Prostate gland (tissue), 2 donors: ENCODE results near the gene CEP295NL. TPM values are rescaled to one million over a fixed set of nuclear protein-coding genes. Genes with fewer than 3 reads are reported as not detected.

ENCODE experiments used
- DNase-seq: peaks from one replicate; pipeline ENCODE4 v3.0.0-alpha.2; 2019; ENCODE audit warnings: low spot score
- H3K27ac ChIP-seq, 2 donors: fragments of 200-600 bp; sonication (generic); 2 replicates each; pipeline ENCODE4 v1.5.1; 2017 to 2019
- H3K27me3 ChIP-seq: fragments of 200-600 bp; sonication (generic); replicated peaks from 2 replicates; pipeline ENCODE4 v1.5.1; 2019; ENCODE audit not compliant: insufficient read depth
- H3K36me3 ChIP-seq, 2 donors: fragments of 200-600 bp; sonication (generic); 1 replicate in 1 of 2; 2 replicates in 1 of 2; pipeline versions ENCODE4 v1.5.1 to v1.8.1; 2017 to 2019
- H3K4me1 ChIP-seq: fragments of 200-600 bp; sonication (generic); replicated peaks from 2 replicates; pipeline ENCODE4 v1.5.1; 2019
- H3K4me3 ChIP-seq, 2 donors: fragments of 200-600 bp; sonication (generic); 2 replicates each; pipeline ENCODE4 v1.5.1; 2017 to 2019
- H3K9me3 ChIP-seq: fragments of 200-600 bp; sonication (generic); 2 replicates; pipeline ENCODE4 v1.5.1; 2017
- CTCF ChIP-seq, 4 experiments: fragments of 200-600 bp in 2 of 4; fragments of 450-650 bp in 2 of 4; sonication (generic) in 2 of 4; IDR thresholded peaks; 1 replicate in 3 of 4; 2 replicates in 1 of 4; pipeline ENCODE4 v1.5.1; 2016 to 2019; ENCODE audit warnings: antibody characterized with exemption in 4 of 4, mild to moderate bottlenecking in 2 of 4, moderate library complexity in 2 of 4
- POLR2A ChIP-seq: fragments of 450-650 bp; IDR thresholded peaks from one replicate; pipeline ENCODE4 v1.6.1; 2016; ENCODE audit warnings: antibody characterized with exemption, mild to moderate bottlenecking
- POLR2AphosphoS5 ChIP-seq: sonication (generic); formaldehyde crosslinking; IDR thresholded peaks from one replicate; pipeline ENCODE4 v1.6.1; 2017; ENCODE audit warnings: antibody characterized with exemption
- WGBS: methylation state at CpG from one replicate; pipeline ENCODE4 v1.1.5; 2018; 5-methylcytosine and 5-hydroxymethylcytosine counted together
- intact Hi-C: fragments of 100-400 bp; cut with DNase I; formaldehyde crosslinking; loops from one replicate; pipeline ENCODE4 v1.14.2; 2022
- total RNA-seq, 2 donors: library from RNA; depleted of rRNA; stranded (reverse); fragments of >200 nt; gene quantifications; one replicate each; pipeline ENCODE4 v1.1.0, GENCODE V29; 2016

CEP295NL gene
- total RNA-seq, 2 donors from 2014 or later, result 2.2 to 8.2 TPM

- H3K27ac ChIP-seq, result no peak overlapping the region
- no peak for DNase-seq
- H3K27me3 ChIP-seq, result no peaks in the 10 kb centered on the region
- H3K9me3 ChIP-seq, result no peaks in the 10 kb centered on the region
- intact Hi-C loops, result no loop called here
- TF ChIP-seq CTCF (IDR thresholded peaks at IDR 0.05) (no peak), POLR2AphosphoS5 (no peak), POLR2A (no peak)
- WGBS, result 69% methylated on average over 8 of the region's 8 CpGs
- peaks cover under 1% of the 10 kb centered on the region for H3K4me1 ChIP-seq
- H3K36me3 ChIP-seq, result no peaks in the 10 kb centered on the region
- no peak overlapping the region for H3K4me3 ChIP-seq
Observed at GRCh38 chr17:78889531-78889930, 13.5 kb downstream of the CEP295NL start.

- no peak overlapping the region for H3K27ac ChIP-seq
- TF ChIP-seq POLR2A, result no peak
- TF ChIP-seq POLR2AphosphoS5, result no peak
- no peak for TF ChIP-seq CTCF (IDR thresholded peaks at IDR 0.05)
- intact Hi-C loops, result no loop called here
- WGBS, result 69% methylated on average over 10 of the region's 10 CpGs
- no peaks in the 10 kb centered on the region for H3K9me3 ChIP-seq
- H3K36me3 ChIP-seq, result no peaks in the 10 kb centered on the region
- no peaks in the 10 kb centered on the region for H3K27me3 ChIP-seq
- DNase-seq, result no peak
- no peak overlapping the region for H3K4me3 ChIP-seq
- H3K4me1 ChIP-seq, result peaks cover 3% of the 10 kb centered on the region
Observed at GRCh38 chr17:78888941-78889518, 14.0 kb downstream of the CEP295NL start.

- 93% methylated on average over 12 of the region's 12 CpGs for WGBS
- H3K27me3 ChIP-seq, result no peaks in the 10 kb centered on the region
- H3K27ac ChIP-seq, result no peak overlapping the region
- intact Hi-C loops, result no loop called here
- DNase-seq, result no peak
- no peaks in the 10 kb centered on the region for H3K36me3 ChIP-seq
- peaks cover 3% of the 10 kb centered on the region for H3K4me1 ChIP-seq
- H3K9me3 ChIP-seq, result no peaks in the 10 kb centered on the region
- TF ChIP-seq CTCF (IDR thresholded peaks at IDR 0.05) (no peak), POLR2AphosphoS5 (no peak), POLR2A (no peak)
- H3K4me3 ChIP-seq, result no peak overlapping the region
Observed at GRCh38 chr17:78886954-78887353, 16.0 kb downstream of the CEP295NL start.

- DNase-seq, result no peak
- H3K36me3 ChIP-seq, result no peaks in the 10 kb centered on the region
- H3K27ac ChIP-seq, result no peak overlapping the region
- intact Hi-C loops, result no loop called here
- 70% methylated on average over 8 of the region's 8 CpGs for WGBS
- H3K4me1 ChIP-seq, result peaks cover 3% of the 10 kb centered on the region
- H3K4me3 ChIP-seq, result no peak overlapping the region
- H3K9me3 ChIP-seq, result no peaks in the 10 kb centered on the region
- no peak for TF ChIP-seq POLR2AphosphoS5
- TF ChIP-seq POLR2A, result no peak
- H3K27me3 ChIP-seq, result no peaks in the 10 kb centered on the region
Observed at GRCh38 chr17:78885956-78886355, 17.0 kb downstream of the CEP295NL start.

DNA sequence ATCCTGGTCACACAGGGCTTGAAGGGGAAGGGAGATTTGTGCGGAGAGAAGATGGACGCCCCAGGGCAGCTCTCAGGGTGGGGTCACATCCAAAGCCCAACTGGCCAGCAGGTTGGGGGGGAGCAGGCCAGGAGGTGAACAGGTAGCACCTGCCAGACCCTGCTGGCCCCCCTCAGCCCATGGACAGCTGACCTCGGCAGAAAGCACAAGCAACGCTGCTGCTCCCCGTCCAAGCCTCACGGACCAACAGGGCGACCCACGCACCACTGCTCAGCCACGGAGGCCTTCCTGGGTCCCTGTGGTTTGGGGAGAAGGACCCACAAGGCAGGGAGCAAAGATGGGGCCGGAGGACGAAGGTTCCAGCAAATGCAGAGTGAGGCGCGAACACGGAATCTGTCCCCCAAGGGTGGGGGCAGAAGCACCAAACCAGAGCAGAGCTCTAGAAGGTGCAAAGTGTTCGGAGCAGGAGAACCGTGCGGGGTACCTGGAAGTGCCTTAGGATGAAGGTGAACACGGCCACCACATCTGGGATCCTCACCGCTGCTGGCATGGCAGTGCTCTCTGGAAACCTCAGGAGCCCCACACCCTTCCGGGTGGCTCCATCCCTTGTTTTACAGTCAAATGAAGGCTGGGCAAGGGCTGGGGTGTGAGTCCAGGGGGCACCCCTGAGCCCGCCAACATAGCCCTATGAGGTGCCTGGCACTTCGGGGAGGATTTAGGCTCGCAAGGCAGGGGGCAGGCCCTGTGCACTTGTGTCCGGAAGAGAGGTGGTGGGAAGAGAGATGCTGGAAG is 17.9 kb downstream of the CEP295NL start:
- TF ChIP-seq CTCF (IDR thresholded peaks at IDR 0.05) (no peak), POLR2A (no peak)
- H3K4me1 ChIP-seq, result peaks cover 3% of the 10 kb centered on the region
- H3K27ac ChIP-seq, result peak overlapping the region; percentile 74 to 82
- no peak for DNase-seq
- no peaks in the 10 kb centered on the region for H3K9me3 ChIP-seq
- WGBS, result 89% methylated on average over 24 of the region's 24 CpGs
- H3K27me3 ChIP-seq, result no peaks in the 10 kb centered on the region
- intact Hi-C loops, result loop anchor here (5.0 kb wide), 1 partner anchor 37 kb away; no protein-coding TSS in a partner anchor
- H3K36me3 ChIP-seq, result no peaks in the 10 kb centered on the region
- H3K4me3 ChIP-seq, result no peak overlapping the region
